Liver (tissue), 9 donors: ENCODE measurements around the gene YIPF5. TPM values are rescaled to one million over a fixed set of nuclear protein-coding genes. Genes with fewer than 3 reads are reported as not detected.

ENCODE experiments used
- DNase-seq: peaks from one replicate; pipeline ENCODE4 v3.0.0-alpha.2; 2017; ENCODE audit warnings: low spot score
- H3K27ac ChIP-seq, 2 donors: one replicate each; pipeline ENCODE4 v1.7.0; 2013; ENCODE audit warnings: inconsistent platforms in 2 of 2, low read length in 2 of 2, control low read depth in 1 of 2, low read depth in 1 of 2, mild to moderate bottlenecking in 1 of 2
- H3K27me3 ChIP-seq, 4 donors: one replicate each; pipeline versions ENCODE4 v1.6.1 to v1.7.0; 2013; ENCODE audit warnings: low read length in 3 of 4, inconsistent platforms in 1 of 4, mild to moderate bottlenecking in 1 of 4, moderate library complexity in 1 of 4; ENCODE audit not compliant: control insufficient read depth in 4 of 4, insufficient read depth in 4 of 4
- H3K36me3 ChIP-seq, 4 donors: one replicate each; pipeline versions ENCODE4 v1.6.1 to v1.7.0; 2013; ENCODE audit warnings: low read length in 3 of 4, mild to moderate bottlenecking in 3 of 4, low read depth in 1 of 4, moderate library complexity in 1 of 4; ENCODE audit not compliant: control insufficient read depth in 4 of 4, insufficient read depth in 3 of 4
- H3K4me1 ChIP-seq, 4 donors: one replicate each; pipeline versions ENCODE4 v1.6.1 to v1.7.0; 2013; ENCODE audit warnings: low read length in 3 of 4, mild to moderate bottlenecking in 3 of 4, moderate library complexity in 1 of 4; ENCODE audit not compliant: control insufficient read depth in 4 of 4, insufficient read depth in 4 of 4
- H3K4me3 ChIP-seq, 3 donors: one replicate each; pipeline versions ENCODE4 v1.6.1 to v1.7.0; 2013; ENCODE audit warnings: low read length in 3 of 3, control low read depth in 1 of 3, low read depth in 1 of 3, mild to moderate bottlenecking in 1 of 3
- H3K9ac ChIP-seq, 2 donors: one replicate each; pipeline ENCODE4 v1.7.0; 2013; ENCODE audit warnings: low read length in 2 of 2, mild to moderate bottlenecking in 2 of 2, moderate library complexity in 2 of 2, control low read depth in 1 of 2, low read depth in 1 of 2
- H3K9me3 ChIP-seq, 4 donors: one replicate each; pipeline versions ENCODE4 v1.6.1 to v1.7.0; 2013; ENCODE audit warnings: low read length in 3 of 4; ENCODE audit not compliant: control insufficient read depth in 4 of 4
- EGR1 ChIP-seq, 2 donors: IDR thresholded peaks; 2 replicates each; pipeline ENCODE4 v1.6.1; 2016 to 2018; ENCODE audit warnings: antibody characterized with exemption in 2 of 2, low read depth in 2 of 2
- FOXA1 ChIP-seq: IDR thresholded peaks from 2 replicates; pipeline ENCODE4 v1.6.1; 2016; ENCODE audit warnings: antibody characterized with exemption
- FOXA2 ChIP-seq: IDR thresholded peaks from 2 replicates; pipeline ENCODE4 v1.6.1; 2016; ENCODE audit warnings: antibody characterized with exemption
- GABPA ChIP-seq, 2 donors: IDR thresholded peaks in 1 of 2; conservative IDR thresholded peaks in 1 of 2; 2 replicates each; pipeline ENCODE4 v1.6.1; 2016; ENCODE audit warnings: antibody characterized with exemption in 2 of 2, mild to moderate bottlenecking in 1 of 2, moderate library complexity in 1 of 2
- HNF4A ChIP-seq, 2 donors: conservative IDR thresholded peaks; 2 replicates each; pipeline ENCODE4 v1.6.1; 2016; ENCODE audit warnings: antibody characterized with exemption in 2 of 2, mild to moderate bottlenecking in 2 of 2
- HNF4G ChIP-seq: IDR thresholded peaks from 2 replicates; pipeline ENCODE4 v1.6.1; 2016; ENCODE audit warnings: antibody characterized with exemption
- JUND ChIP-seq, 2 donors: IDR thresholded peaks; 2 replicates each; pipeline ENCODE4 v1.6.1; 2016; ENCODE audit warnings: antibody characterized with exemption in 2 of 2
- NR2F2 ChIP-seq: IDR thresholded peaks from 2 replicates; pipeline ENCODE4 v1.6.1; 2016; ENCODE audit warnings: antibody characterized with exemption
- RAD21 ChIP-seq, 2 donors: IDR thresholded peaks; 2 replicates each; pipeline ENCODE4 v1.6.1; 2016; ENCODE audit warnings: antibody characterized with exemption in 2 of 2, mild to moderate bottlenecking in 2 of 2
- RXRA ChIP-seq, 2 donors: IDR thresholded peaks; 2 replicates each; pipeline ENCODE4 v1.6.1; 2017 to 2018; ENCODE audit warnings: antibody characterized with exemption in 2 of 2, mild to moderate bottlenecking in 1 of 2
- SP1 ChIP-seq: IDR thresholded peaks from 2 replicates; pipeline ENCODE4 v1.6.1; 2018; ENCODE audit warnings: antibody characterized with exemption, mild to moderate bottlenecking
- TAF1 ChIP-seq: conservative IDR thresholded peaks from 2 replicates; pipeline ENCODE4 v1.6.1; 2016; ENCODE audit warnings: antibody characterized with exemption, mild to moderate bottlenecking
- YY1 ChIP-seq: IDR thresholded peaks from 2 replicates; pipeline ENCODE4 v1.6.1; 2016; ENCODE audit warnings: antibody characterized with exemption, mild to moderate bottlenecking
- WGBS: extraction: QIAGEN DNeasy Blood & Tissue Kit; methylation state at CpG from one replicate; pipeline ENCODE4 v1.1.7; 2013; 5-methylcytosine and 5-hydroxymethylcytosine counted together
- polyA plus RNA-seq, 2 donors: library from polyadenylated mRNA; stranded (reverse) in 1 of 2; unstranded in 1 of 2; fragments of 200-250 nt in 1 of 2; fragments of >200 nt in 1 of 2; fragmentation: Nextera tagmentation in 1 of 2; extraction: Ambion mirVana in 1 of 2; gene quantifications; one replicate each; pipeline versions ENCODE4 v1.2.1 to v1.2.3, GENCODE V29; 2013 to 2015
- total RNA-seq, 2 donors: library from RNA; depleted of rRNA; stranded (reverse); fragments of >200 nt; gene quantifications; one replicate each; pipeline ENCODE4 v1.2.3, GENCODE V29; 2014
- TF ChIP-seq, protein P1 (sequence below): IDR thresholded peaks from 2 replicates; pipeline ENCODE4 v1.6.1; 2016; ENCODE audit warnings: antibody characterized with exemption
- TF ChIP-seq, protein P2 (sequence below): fragments of 150-350 bp; IDR thresholded peaks from 2 replicates; pipeline ENCODE4 v1.5.1; 2017; ENCODE audit warnings: improper control_type of control experiment, low read depth, low read length; ENCODE audit not compliant: missing input control
- TF ChIP-seq, protein P3 (sequence below): IDR thresholded peaks from 2 replicates; pipeline ENCODE4 v1.6.1; 2016; ENCODE audit warnings: antibody characterized with exemption, mild to moderate bottlenecking
- TF ChIP-seq, protein P4 (sequence below): IDR thresholded peaks from 2 replicates; pipeline ENCODE4 v1.6.1; 2016; ENCODE audit warnings: antibody characterized with exemption
- TF ChIP-seq, protein P5 (sequence below): IDR thresholded peaks from 2 replicates; pipeline ENCODE4 v1.6.1; 2016; ENCODE audit warnings: antibody characterized with exemption
- donor health status: healthy.
- donor health status: healthy.
- donor health status: healthy.
- donor health status: healthy.
- donor health status: healthy.

YIPF5 gene
- total RNA-seq (10 to 100 TPM; 19.6 to 43.1 TPM), polyA plus RNA-seq (10 to 100 TPM; 18.7 to 21.5 TPM)

DNA sequence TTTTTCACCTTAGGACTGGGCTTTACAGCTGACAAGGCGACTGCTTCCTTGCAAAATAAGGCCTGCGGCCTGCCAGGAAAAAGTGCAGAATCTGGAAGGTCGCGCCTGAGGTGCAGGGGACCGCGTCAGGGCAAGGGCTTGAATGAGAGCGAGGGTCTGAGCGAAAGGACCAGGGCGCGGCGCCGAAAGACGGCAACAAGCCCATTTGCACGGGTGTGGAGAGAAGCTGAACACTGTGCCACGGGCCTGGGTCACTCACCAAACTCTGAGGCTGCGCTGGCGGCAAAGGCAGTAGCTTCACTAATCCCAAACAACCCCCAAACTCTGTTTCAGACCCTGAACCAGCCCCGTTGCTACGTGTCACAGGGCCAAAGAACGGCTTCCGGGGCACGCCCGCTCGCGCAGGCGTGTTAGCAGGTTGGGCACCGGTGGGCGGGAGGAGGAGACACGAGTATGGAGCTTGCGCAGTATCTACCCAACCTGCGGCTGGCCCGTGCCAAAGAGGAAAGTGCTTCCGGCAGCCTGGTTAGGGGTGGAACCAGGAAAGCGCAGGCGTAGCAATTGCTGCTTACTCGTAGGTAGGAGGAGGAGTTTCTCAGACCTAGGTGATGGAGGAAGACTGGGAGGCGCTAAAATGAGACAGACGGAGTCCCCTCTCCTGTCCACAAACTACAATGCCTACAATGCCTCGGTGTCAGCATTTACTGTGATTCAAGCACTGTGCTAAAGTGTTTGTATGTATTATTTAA, at the start of gene YIPF5, which contains the start of gene KCTD16:
TSS of gene YIPF5 (minus strand) at position 384 of the 749 bp plus-strand sequence. CDS start 704 bp downstream, outside the sequence.
TSS of gene KCTD16 (plus strand) at position 598 of the 749 bp plus-strand sequence.
- H3K36me3 ChIP-seq: peaks cover 0 to 5% (median 3%) of the 10 kb centered on the region in 4 donors
- DNase-seq: peak; percentile 92
- H3K27ac ChIP-seq: peak within 1 kb of the TSS; percentile 65 to 73
- under 1% methylated on average over 39 of the region's 39 CpGs for WGBS
- H3K27me3 ChIP-seq: no peaks in the 10 kb centered on the region
- peaks cover 0 to 3% (median 0%) of the 10 kb centered on the region in 4 donors for H3K9me3 ChIP-seq
- peak within 1 kb of the TSS; percentile 76 to 98 (median 77) for H3K4me3 ChIP-seq
- H3K4me1 ChIP-seq: peaks cover 0 to 23% (median 15%) of the 10 kb centered on the region in 4 donors
- peak within 1 kb of the TSS; percentile 80 to 88 for H3K9ac ChIP-seq
- TF ChIP-seq, protein P1, sequence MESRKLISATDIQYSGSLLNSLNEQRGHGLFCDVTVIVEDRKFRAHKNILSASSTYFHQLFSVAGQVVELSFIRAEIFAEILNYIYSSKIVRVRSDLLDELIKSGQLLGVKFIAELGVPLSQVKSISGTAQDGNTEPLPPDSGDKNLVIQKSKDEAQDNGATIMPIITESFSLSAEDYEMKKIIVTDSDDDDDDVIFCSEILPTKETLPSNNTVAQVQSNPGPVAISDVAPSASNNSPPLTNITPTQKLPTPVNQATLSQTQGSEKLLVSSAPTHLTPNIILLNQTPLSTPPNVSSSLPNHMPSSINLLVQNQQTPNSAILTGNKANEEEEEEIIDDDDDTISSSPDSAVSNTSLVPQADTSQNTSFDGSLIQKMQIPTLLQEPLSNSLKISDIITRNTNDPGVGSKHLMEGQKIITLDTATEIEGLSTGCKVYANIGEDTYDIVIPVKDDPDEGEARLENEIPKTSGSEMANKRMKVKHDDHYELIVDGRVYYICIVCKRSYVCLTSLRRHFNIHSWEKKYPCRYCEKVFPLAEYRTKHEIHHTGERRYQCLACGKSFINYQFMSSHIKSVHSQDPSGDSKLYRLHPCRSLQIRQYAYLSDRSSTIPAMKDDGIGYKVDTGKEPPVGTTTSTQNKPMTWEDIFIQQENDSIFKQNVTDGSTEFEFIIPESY: peak; percentile 37
- peak; percentile 90 to 97 for TF ChIP-seq EGR1 (IDR thresholded peaks at IDR 0.05; ENCODE audit: low read depth in 2 of 2)
- no peak for TF ChIP-seq FOXA2
- peak; percentile 4 to 27 for TF ChIP-seq RXRA (IDR thresholded peaks at IDR 0.05)
- TF ChIP-seq, protein P2, sequence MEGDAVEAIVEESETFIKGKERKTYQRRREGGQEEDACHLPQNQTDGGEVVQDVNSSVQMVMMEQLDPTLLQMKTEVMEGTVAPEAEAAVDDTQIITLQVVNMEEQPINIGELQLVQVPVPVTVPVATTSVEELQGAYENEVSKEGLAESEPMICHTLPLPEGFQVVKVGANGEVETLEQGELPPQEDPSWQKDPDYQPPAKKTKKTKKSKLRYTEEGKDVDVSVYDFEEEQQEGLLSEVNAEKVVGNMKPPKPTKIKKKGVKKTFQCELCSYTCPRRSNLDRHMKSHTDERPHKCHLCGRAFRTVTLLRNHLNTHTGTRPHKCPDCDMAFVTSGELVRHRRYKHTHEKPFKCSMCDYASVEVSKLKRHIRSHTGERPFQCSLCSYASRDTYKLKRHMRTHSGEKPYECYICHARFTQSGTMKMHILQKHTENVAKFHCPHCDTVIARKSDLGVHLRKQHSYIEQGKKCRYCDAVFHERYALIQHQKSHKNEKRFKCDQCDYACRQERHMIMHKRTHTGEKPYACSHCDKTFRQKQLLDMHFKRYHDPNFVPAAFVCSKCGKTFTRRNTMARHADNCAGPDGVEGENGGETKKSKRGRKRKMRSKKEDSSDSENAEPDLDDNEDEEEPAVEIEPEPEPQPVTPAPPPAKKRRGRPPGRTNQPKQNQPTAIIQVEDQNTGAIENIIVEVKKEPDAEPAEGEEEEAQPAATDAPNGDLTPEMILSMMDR: no peak
- TF ChIP-seq, protein P3, sequence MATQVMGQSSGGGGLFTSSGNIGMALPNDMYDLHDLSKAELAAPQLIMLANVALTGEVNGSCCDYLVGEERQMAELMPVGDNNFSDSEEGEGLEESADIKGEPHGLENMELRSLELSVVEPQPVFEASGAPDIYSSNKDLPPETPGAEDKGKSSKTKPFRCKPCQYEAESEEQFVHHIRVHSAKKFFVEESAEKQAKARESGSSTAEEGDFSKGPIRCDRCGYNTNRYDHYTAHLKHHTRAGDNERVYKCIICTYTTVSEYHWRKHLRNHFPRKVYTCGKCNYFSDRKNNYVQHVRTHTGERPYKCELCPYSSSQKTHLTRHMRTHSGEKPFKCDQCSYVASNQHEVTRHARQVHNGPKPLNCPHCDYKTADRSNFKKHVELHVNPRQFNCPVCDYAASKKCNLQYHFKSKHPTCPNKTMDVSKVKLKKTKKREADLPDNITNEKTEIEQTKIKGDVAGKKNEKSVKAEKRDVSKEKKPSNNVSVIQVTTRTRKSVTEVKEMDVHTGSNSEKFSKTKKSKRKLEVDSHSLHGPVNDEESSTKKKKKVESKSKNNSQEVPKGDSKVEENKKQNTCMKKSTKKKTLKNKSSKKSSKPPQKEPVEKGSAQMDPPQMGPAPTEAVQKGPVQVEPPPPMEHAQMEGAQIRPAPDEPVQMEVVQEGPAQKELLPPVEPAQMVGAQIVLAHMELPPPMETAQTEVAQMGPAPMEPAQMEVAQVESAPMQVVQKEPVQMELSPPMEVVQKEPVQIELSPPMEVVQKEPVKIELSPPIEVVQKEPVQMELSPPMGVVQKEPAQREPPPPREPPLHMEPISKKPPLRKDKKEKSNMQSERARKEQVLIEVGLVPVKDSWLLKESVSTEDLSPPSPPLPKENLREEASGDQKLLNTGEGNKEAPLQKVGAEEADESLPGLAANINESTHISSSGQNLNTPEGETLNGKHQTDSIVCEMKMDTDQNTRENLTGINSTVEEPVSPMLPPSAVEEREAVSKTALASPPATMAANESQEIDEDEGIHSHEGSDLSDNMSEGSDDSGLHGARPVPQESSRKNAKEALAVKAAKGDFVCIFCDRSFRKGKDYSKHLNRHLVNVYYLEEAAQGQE: peak; percentile 63
- TF ChIP-seq YY1: peak; percentile 48
- TF ChIP-seq HNF4A (conservative IDR thresholded peaks at IDR 0.05): peak; percentile 50 to 74
- TF ChIP-seq JUND (IDR thresholded peaks at IDR 0.05): no peak
- TF ChIP-seq, protein P4, sequence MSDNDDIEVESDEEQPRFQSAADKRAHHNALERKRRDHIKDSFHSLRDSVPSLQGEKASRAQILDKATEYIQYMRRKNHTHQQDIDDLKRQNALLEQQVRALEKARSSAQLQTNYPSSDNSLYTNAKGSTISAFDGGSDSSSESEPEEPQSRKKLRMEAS: peak; percentile 68
- TF ChIP-seq FOXA1: peak; percentile 24
- TF ChIP-seq HNF4G: no peak
- peak; percentile 70 to 94 for TF ChIP-seq GABPA (IDR thresholded peaks at IDR 0.05 in 1 of 2, conservative IDR thresholded peaks at IDR 0.05 in 1 of 2)
- TF ChIP-seq SP1: peak; percentile 64
- TF ChIP-seq NR2F2: no peak
- no peak for TF ChIP-seq RAD21 (IDR thresholded peaks at IDR 0.05)
- TF ChIP-seq, protein P5, sequence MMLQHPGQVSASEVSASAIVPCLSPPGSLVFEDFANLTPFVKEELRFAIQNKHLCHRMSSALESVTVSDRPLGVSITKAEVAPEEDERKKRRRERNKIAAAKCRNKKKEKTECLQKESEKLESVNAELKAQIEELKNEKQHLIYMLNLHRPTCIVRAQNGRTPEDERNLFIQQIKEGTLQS: no peak
- peak; percentile 48 for TF ChIP-seq TAF1
